Endothelial cell of umbilical vein (primary cell): ENCODE measurements around the gene TRAPPC6A. TPM values are rescaled to one million over a fixed set of nuclear protein-coding genes. Genes with fewer than 3 reads are reported as not detected.

Source experiments
- BruUV-seq: library from RNA; stranded (reverse); fragments of 400-500 nt; replicated peaks from 2 replicates; lab custom pipeline; 2021; lab: Mats Ljungman, UMichigan
- CTCF ChIA-PET: fragments of 300-600, 350-600 bp; sonication (Branson Sonifier 250); formaldehyde crosslinking; loops from one replicate; lab custom pipeline; 2021; ENCODE audit warnings: antibody characterized with exemption, inconsistent platforms; lab: Charles Lee
- POLR2A ChIA-PET: fragments of 300-600, 350-600 bp; sonication (Branson Sonifier 250); formaldehyde crosslinking; loops from one replicate; lab custom pipeline; 2021; ENCODE audit warnings: antibody characterized with exemption, inconsistent platforms; lab: Charles Lee
- DNase-seq: peaks from one replicate; pipeline ENCODE4 v3.0.0-alpha.2; 2011; ENCODE audit warnings: low read depth, low spot score
- FAIRE-seq: peaks from 2 replicates; lab custom pipeline; 2011; peaks lifted over from hg19 to GRCh38; lab: Jason Lieb, UNC
- H2AFZ ChIP-seq: 2 replicates; pipeline ENCODE4 v1.6.0; 2012; ENCODE audit warnings: low read depth, low read length, control low read depth, inconsistent platforms
- H3K27ac ChIP-seq: 2 replicates; pipeline ENCODE4 v1.5.1; 2011; ENCODE audit warnings: low read depth, mild to moderate bottlenecking, control low read depth, low read length, moderate library complexity; ENCODE audit not compliant: insufficient read depth
- H3K27me3 ChIP-seq, 2 experiments: 2 replicates each; pipeline versions ENCODE4 v1.6.0 to v1.6.1; 2011; ENCODE audit warnings: low read length in 2 of 2, mixed read lengths in 1 of 2; ENCODE audit not compliant: control insufficient read depth in 2 of 2, insufficient read depth in 2 of 2
- H3K36me3 ChIP-seq, 2 experiments: 2 replicates in 1 of 2; 3 replicates in 1 of 2; pipeline ENCODE4 v1.5.1; 2011; ENCODE audit warnings: low read length in 2 of 2, mild to moderate bottlenecking in 1 of 2, moderate library complexity in 1 of 2; ENCODE audit not compliant: control insufficient read depth in 2 of 2, insufficient read depth in 2 of 2; ENCODE audit errors: extremely low read depth in 1 of 2
- H3K4me1 ChIP-seq: 3 replicates; pipeline ENCODE4 v1.5.1; 2011; ENCODE audit warnings: mild to moderate bottlenecking, low read length; ENCODE audit not compliant: control insufficient read depth, insufficient read depth; ENCODE audit errors: extremely low read depth
- H3K4me2 ChIP-seq: 2 replicates; pipeline ENCODE4 v1.6.1; 2011; ENCODE audit warnings: low read length, control low read depth, mixed read lengths; ENCODE audit not compliant: insufficient read depth
- H3K4me3 ChIP-seq, 3 experiments: fragments of 200-600 bp in 1 of 3; sonication (generic), shearing (Covaris generic) in 1 of 3; replicated peaks in 1 of 3; 2 replicates each; pipeline ENCODE4 v1.5.1; 2011 to 2016; ENCODE audit warnings: control low read depth in 3 of 3, low read length in 3 of 3, mild to moderate bottlenecking in 2 of 3, inconsistent platforms in 1 of 3, low read depth in 1 of 3, moderate library complexity in 1 of 3; ENCODE audit not compliant: insufficient read depth in 1 of 3
- H3K79me2 ChIP-seq: 2 replicates; pipeline ENCODE4 v1.6.0; 2012; ENCODE audit warnings: low read length, inconsistent platforms; ENCODE audit not compliant: control insufficient read depth, insufficient read depth
- H3K9ac ChIP-seq: replicated peaks from 2 replicates; pipeline ENCODE3; 2011; ENCODE audit warnings: low read length, control low read depth; ENCODE audit not compliant: insufficient read depth; ENCODE audit errors: extremely low read depth
- H3K9me1 ChIP-seq: replicated peaks from 3 replicates; pipeline ENCODE4 v1.6.0; 2011; ENCODE audit warnings: mild to moderate bottlenecking, low read length; ENCODE audit not compliant: control insufficient read depth, insufficient read depth; ENCODE audit errors: extremely low read depth
- H3K9me3 ChIP-seq: replicated peaks from 2 replicates; pipeline ENCODE4 v1.5.1; 2012; ENCODE audit warnings: low read length, inconsistent platforms; ENCODE audit not compliant: control insufficient read depth, insufficient read depth
- H4K20me1 ChIP-seq: replicated peaks from 2 replicates; pipeline ENCODE3; 2011; ENCODE audit warnings: mild to moderate bottlenecking, low read length; ENCODE audit not compliant: control insufficient read depth, insufficient read depth; ENCODE audit errors: extremely low read depth
- CTCF ChIP-seq, 2 donors: IDR thresholded peaks; 1 replicate in 1 of 2; 2 replicates in 1 of 2; pipeline ENCODE4 v1.5.1; 2011; ENCODE audit warnings: low read length in 2 of 2, mild to moderate bottlenecking in 2 of 2, moderate library complexity in 2 of 2, control low read depth in 1 of 2, inconsistent platforms in 1 of 2, low read depth in 1 of 2; ENCODE audit not compliant: insufficient read depth in 1 of 2; ENCODE audit errors: extremely low read depth in 1 of 2
- EZH2 ChIP-seq: IDR thresholded peaks from 2 replicates; pipeline ENCODE4 v1.6.1; 2012; ENCODE audit warnings: borderline replicate concordance, low read depth, mild to moderate bottlenecking, moderate library complexity, low read length, inconsistent platforms; ENCODE audit not compliant: severe bottlenecking
- FOS ChIP-seq: IDR thresholded peaks from 2 replicates; pipeline ENCODE4 v1.6.1; 2011; ENCODE audit warnings: mild to moderate bottlenecking, low read length, moderate library complexity, borderline replicate concordance; ENCODE audit not compliant: insufficient read depth
- GATA2 ChIP-seq: IDR thresholded peaks from 2 replicates; pipeline ENCODE4 v1.7.0; 2011; ENCODE audit warnings: low read depth, mild to moderate bottlenecking, moderate library complexity, mixed read lengths, low read length; ENCODE audit not compliant: insufficient read length, insufficient read depth
- JUN ChIP-seq: IDR thresholded peaks from 2 replicates; pipeline ENCODE4 v1.6.1; 2011; ENCODE audit warnings: borderline replicate concordance, low read depth; ENCODE audit not compliant: insufficient read length, insufficient read depth
- MAX ChIP-seq: IDR thresholded peaks from 2 replicates; pipeline ENCODE4 v1.6.1; 2011; ENCODE audit not compliant: insufficient read depth, insufficient read length
- MYC ChIP-seq: IDR thresholded peaks from one replicate; pipeline ENCODE4 v1.6.1; 2011; ENCODE audit warnings: mild to moderate bottlenecking, low read depth, low read length
- POLR2A ChIP-seq: IDR thresholded peaks from 2 replicates; pipeline ENCODE4 v1.6.1; 2012; ENCODE audit warnings: low read depth, mild to moderate bottlenecking, control low read depth, low read length
- POLR2AphosphoS5 ChIP-seq: IDR thresholded peaks from 2 replicates; pipeline ENCODE4 v1.6.1; 2012; ENCODE audit warnings: low read depth, mild to moderate bottlenecking, control low read depth, low read length, moderate library complexity; ENCODE audit not compliant: insufficient read depth
- dilution Hi-C: fragments of 300-500 bp; cut with MboI; formaldehyde crosslinking; loops from one replicate; pipeline ENCODE4 v1.15.0; 2019; ENCODE audit warnings: low sequenced_read_pairs; ENCODE audit not compliant: extremely low pct_ligation_motif_present
- intact Hi-C: fragments of 100-400 bp; cut with micrococcal nuclease; formaldehyde crosslinking; loops from one replicate; pipeline ENCODE4 v1.10.0; 2022
- polyA plus RNA-seq, 4 experiments: library from polyadenylated mRNA; depleted of rRNA in 3 of 4; stranded (reverse) in 3 of 4; unstranded in 1 of 4; fragments of >200 nt; gene quantifications; 2 replicates each; pipeline versions ENCODE4 v1.2.1 to v1.2.3, GENCODE V29; 2011 to 2012; ENCODE audit warnings: missing spikeins in 1 of 4
- total RNA-seq: library from RNA; stranded (reverse); gene quantifications from 2 replicates; pipeline ENCODE4 v1.2.3, GENCODE V29; 2021

TRAPPC6A gene
- total and polyA plus RNA-seq, 2 donors (not counting 3 experiments of a cell fraction or from before 2014, with no cell fraction given) = 18.1 to 45.4 TPM

DNA sequence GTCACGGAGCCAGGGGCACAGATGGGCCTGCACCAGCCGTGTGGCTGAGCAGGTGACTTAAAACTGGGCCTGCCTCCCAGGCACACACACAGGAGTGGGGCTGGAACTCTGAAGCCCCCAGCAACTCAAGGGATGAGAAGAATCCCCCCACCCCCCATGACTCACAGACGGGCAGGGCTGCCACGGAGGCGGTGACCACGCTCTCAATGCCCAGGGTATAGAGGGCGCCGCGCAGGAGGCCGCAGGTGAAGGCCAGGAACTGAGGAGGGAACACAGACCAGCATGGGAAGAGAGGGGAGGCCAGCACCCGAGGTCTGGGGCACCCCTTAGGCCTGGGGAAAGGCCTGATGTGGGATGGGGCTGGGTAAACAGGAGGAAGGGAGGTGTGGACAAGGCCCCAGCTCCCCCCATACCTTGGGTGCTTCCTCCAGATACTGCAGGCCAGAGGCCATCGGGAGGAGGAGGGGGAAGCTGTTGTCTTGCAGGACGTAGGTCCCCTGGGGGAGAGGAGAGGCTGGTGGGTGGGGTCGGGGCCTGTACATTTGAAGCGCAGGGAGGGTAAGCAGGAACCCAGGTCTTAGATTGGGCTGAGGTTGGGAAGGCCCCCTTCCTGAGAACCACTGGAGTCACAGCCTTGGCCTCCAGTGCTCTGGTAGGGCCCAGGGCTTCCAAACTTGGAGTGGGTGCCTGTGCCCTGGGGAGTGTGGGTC, 14.1 kb downstream of the TRAPPC6A start:
- no peak overlapping the region for H3K27ac ChIP-seq
- no peaks in the 10 kb centered on the region for H4K20me1 ChIP-seq
- H3K27me3 ChIP-seq = no peaks in the 10 kb centered on the region
- ChIA-PET CTCF (interaction anchor here (0.8 to 1.6 kb wide), 8 partner anchors 9 to 175 kb away, joined by 3 to 5 read pairs (median 4); no protein-coding TSS in a partner anchor), POLR2A (interaction anchor here (1.0 kb wide), 1 partner anchor 14 kb away, joined by 3 read pairs; the partner anchor contains the start of genes BLOC1S3 and TRAPPC6A)
- peaks cover 5% of the 10 kb centered on the region for H3K4me1 ChIP-seq
- H3K36me3 ChIP-seq = no peaks in the 10 kb centered on the region
- dilution Hi-C loops (no loop called here), intact Hi-C loops (loop anchor here (2.0 kb wide), 1 partner anchor 175 kb away; no protein-coding TSS in a partner anchor)
- H2AFZ ChIP-seq = no peak overlapping the region
- FAIRE-seq (no peak), DNase-seq (no peak)
- H3K4me2 ChIP-seq = no peak overlapping the region
- no TSS peak for BruUV-seq
- no peak overlapping the region for H3K9ac ChIP-seq
- H3K9me3 ChIP-seq = no peaks in the 10 kb centered on the region
- H3K79me2 ChIP-seq = no peaks in the 10 kb centered on the region
- no peaks in the 10 kb centered on the region for H3K9me1 ChIP-seq
- no peak for TF ChIP-seq POLR2AphosphoS5
- TF ChIP-seq MYC = no peak
- no peak for TF ChIP-seq CTCF (IDR thresholded peaks at IDR 0.05; ENCODE audit: extremely low read depth in 1 of 2, insufficient read depth in 1 of 2, low read depth in 1 of 2, low read length in 2 of 2)
- no peak for TF ChIP-seq POLR2A
- TF ChIP-seq EZH2 = no peak
- TF ChIP-seq JUN = no peak
- TF ChIP-seq FOS = no peak
- TF ChIP-seq GATA2 = no peak
- TF ChIP-seq MAX = no peak
- H3K4me3 ChIP-seq = no peak overlapping the region
